Measurements from ENCODE around the gene MGRN1. TPM values are rescaled to one million over a fixed set of nuclear protein-coding genes. Genes with fewer than 3 reads are reported as not detected.

Gene MGRN1
- total RNA-seq, 1 experiment from 2014 or later = 22.7 TPM

GRCh38 chr16:4633910-4634635, 9.4 kb downstream of the MGRN1 start:
- Histone ChIP-seq H4K20me1 (ENCODE audit: low read length) (no peaks in the 10 kb centered on the region), H3K4me2 (ENCODE audit: low read length) (no peak overlapping the region), H3K9ac (ENCODE audit: low read length) (no peak overlapping the region), H3K27me3 (ENCODE audit: low read length) (no peaks in the 10 kb centered on the region), H2AFZ (ENCODE audit: low read length) (no peak overlapping the region), H3F3A (ENCODE audit: low read length, unreplicated experiment) (no peaks in the 10 kb centered on the region), H3K9me3 (ENCODE audit: low read length) (peaks cover 10% of the 10 kb centered on the region), H3K79me2 (ENCODE audit: low read length) (peaks cover 74% of the 10 kb centered on the region), H3K36me3 (ENCODE audit: low read depth, low read length) (peaks cover 8% of the 10 kb centered on the region; the same call in 1 of the 2 replicates), H3K4me3 (ENCODE audit: low read length) (no peak overlapping the region), H3K4me1 (ENCODE audit: insufficient read depth, low read length) (no peaks in the 10 kb centered on the region), H3K9me2 (replicated peaks; ENCODE audit: low read length) (no peaks in the 10 kb centered on the region), H3K27ac (ENCODE audit: low read length) (no peak overlapping the region)
- DNase-seq (no peak), ATAC-seq (no peak)
- ChIA-PET CTCF (no interaction called here), POLR2A (ENCODE audit: unreplicated experiment) (no interaction called here)
- intact Hi-C loops (cut with micrococcal nuclease) = no loop called here
- TF ChIP-seq EZH2 (IDR thresholded peaks at IDR 0.05; ENCODE audit: low read length, unreplicated experiment) = no peak
- no peak for TF ChIP-seq EZH2phosphoT487 (IDR thresholded peaks at IDR 0.05; ENCODE audit: borderline replicate concordance, low read length)
- TF ChIP-seq CTCF (conservative IDR thresholded peaks at IDR 0.05; ENCODE audit: low read depth, low read length) = no peak
- BruUV-seq (replicated peaks) = no TSS peak

DNA sequence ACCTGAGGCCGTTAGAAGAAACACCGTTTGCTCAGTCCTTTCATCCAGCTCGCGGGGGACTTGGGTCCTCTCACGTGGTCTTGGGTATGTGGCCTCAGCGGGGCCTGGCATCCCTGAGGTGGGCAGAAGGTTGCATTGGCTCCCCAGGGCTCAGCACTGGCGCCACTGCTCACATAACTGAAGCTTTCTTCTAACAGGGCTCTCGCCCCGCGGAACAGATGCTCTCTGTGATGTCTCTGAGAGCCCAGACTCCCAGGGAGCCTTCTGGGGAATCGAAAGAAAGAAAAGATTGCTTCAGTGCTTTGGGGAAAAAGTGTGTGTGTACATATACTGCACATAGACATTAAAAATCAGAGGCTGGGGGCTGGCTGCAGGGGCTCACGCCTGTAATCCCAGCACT, 10.1 kb downstream of the MGRN1 start:
- ChIA-PET CTCF (no interaction called here), POLR2A (ENCODE audit: unreplicated experiment) (no interaction called here)
- Histone ChIP-seq H3K79me2 (ENCODE audit: low read length) (peaks cover 69% of the 10 kb centered on the region), H3F3A (ENCODE audit: low read length, unreplicated experiment) (no peaks in the 10 kb centered on the region), H3K36me3 (ENCODE audit: low read depth, low read length) (peaks cover 8% of the 10 kb centered on the region; the same call in 1 of the 2 replicates), H3K4me3 (ENCODE audit: low read length) (no peak overlapping the region), H3K27me3 (ENCODE audit: low read length) (no peaks in the 10 kb centered on the region), H3K4me1 (ENCODE audit: insufficient read depth, low read length) (no peaks in the 10 kb centered on the region), H3K9me3 (ENCODE audit: low read length) (peaks cover 10% of the 10 kb centered on the region), H2AFZ (ENCODE audit: low read length) (no peak overlapping the region), H3K27ac (ENCODE audit: low read length) (no peak overlapping the region), H4K20me1 (ENCODE audit: low read length) (no peaks in the 10 kb centered on the region), H3K4me2 (ENCODE audit: low read length) (no peak overlapping the region), H3K9ac (ENCODE audit: low read length) (no peak overlapping the region), H3K9me2 (replicated peaks; ENCODE audit: low read length) (no peaks in the 10 kb centered on the region)
- no peak for ATAC-seq
- TF ChIP-seq EZH2phosphoT487 (IDR thresholded peaks at IDR 0.05; ENCODE audit: borderline replicate concordance, low read length) = no peak
- TF ChIP-seq CTCF (conservative IDR thresholded peaks at IDR 0.05; ENCODE audit: low read depth, low read length) = no peak
- no peak for TF ChIP-seq EZH2 (IDR thresholded peaks at IDR 0.05; ENCODE audit: low read length, unreplicated experiment)
- intact Hi-C loops (cut with micrococcal nuclease) = no loop called here
- BruUV-seq (replicated peaks) = no TSS peak
- DNase-seq = no peak

- CTCF ChIA-PET = no interaction called here
- Histone ChIP-seq H3K4me3 (ENCODE audit: low read length) (no peak overlapping the region), H4K20me1 (ENCODE audit: low read length) (no peaks in the 10 kb centered on the region), H3K4me2 (ENCODE audit: low read length) (no peak overlapping the region), H3K4me1 (ENCODE audit: insufficient read depth, low read length) (no peaks in the 10 kb centered on the region), H3K79me2 (ENCODE audit: low read length) (peaks cover 68% of the 10 kb centered on the region), H2AFZ (ENCODE audit: low read length) (no peak overlapping the region), H3K9ac (ENCODE audit: low read length) (no peak overlapping the region), H3K27me3 (ENCODE audit: low read length) (no peaks in the 10 kb centered on the region), H3K9me2 (replicated peaks; ENCODE audit: low read length) (no peaks in the 10 kb centered on the region), H3F3A (ENCODE audit: low read length, unreplicated experiment) (no peaks in the 10 kb centered on the region), H3K36me3 (ENCODE audit: low read depth, low read length) (peaks cover 3% of the 10 kb centered on the region; the same call in 1 of the 2 replicates), H3K9me3 (ENCODE audit: low read length) (peaks cover 6% of the 10 kb centered on the region), H3K27ac (ENCODE audit: low read length) (no peak overlapping the region)
- POLR2A ChIA-PET (ENCODE audit: unreplicated experiment) = no interaction called here
- no peak for DNase-seq
- BruUV-seq (replicated peaks) = no TSS peak
- intact Hi-C loops (cut with micrococcal nuclease) = no loop called here
- no peak for TF ChIP-seq EZH2 (IDR thresholded peaks at IDR 0.05; ENCODE audit: low read length, unreplicated experiment)
- TF ChIP-seq CTCF (conservative IDR thresholded peaks at IDR 0.05; ENCODE audit: low read depth, low read length) = no peak
- TF ChIP-seq EZH2phosphoT487 (IDR thresholded peaks at IDR 0.05; ENCODE audit: borderline replicate concordance, low read length) = no peak
- no peak for ATAC-seq
These were observed 11.6 kb downstream of the MGRN1 start for GRCh38 chr16:4636196-4636595.
